NK-92 (cell line): ENCODE data around the gene VPS11.
"Not testable (repeated sequence)": the region's sequence is repeated elsewhere in the genome, so short reads cannot be mapped to it uniquely, and the experiment has no call there.

Source experiments
- DNase-seq: peaks from one replicate; lab custom pipeline; 2025; ENCODE audit not compliant: unreplicated experiment; lab: John Stamatoyannopoulos, UW

The VPS11 gene

GRCh38 chr11:119067371-119068222 lies at the start of gene VPS11:
Gene VPS11 (plus strand): TSS chr11:119067818. CDS start chr11:119067824, 6 bp downstream.
- peak; percentile 87 for DNase-seq

DNA sequence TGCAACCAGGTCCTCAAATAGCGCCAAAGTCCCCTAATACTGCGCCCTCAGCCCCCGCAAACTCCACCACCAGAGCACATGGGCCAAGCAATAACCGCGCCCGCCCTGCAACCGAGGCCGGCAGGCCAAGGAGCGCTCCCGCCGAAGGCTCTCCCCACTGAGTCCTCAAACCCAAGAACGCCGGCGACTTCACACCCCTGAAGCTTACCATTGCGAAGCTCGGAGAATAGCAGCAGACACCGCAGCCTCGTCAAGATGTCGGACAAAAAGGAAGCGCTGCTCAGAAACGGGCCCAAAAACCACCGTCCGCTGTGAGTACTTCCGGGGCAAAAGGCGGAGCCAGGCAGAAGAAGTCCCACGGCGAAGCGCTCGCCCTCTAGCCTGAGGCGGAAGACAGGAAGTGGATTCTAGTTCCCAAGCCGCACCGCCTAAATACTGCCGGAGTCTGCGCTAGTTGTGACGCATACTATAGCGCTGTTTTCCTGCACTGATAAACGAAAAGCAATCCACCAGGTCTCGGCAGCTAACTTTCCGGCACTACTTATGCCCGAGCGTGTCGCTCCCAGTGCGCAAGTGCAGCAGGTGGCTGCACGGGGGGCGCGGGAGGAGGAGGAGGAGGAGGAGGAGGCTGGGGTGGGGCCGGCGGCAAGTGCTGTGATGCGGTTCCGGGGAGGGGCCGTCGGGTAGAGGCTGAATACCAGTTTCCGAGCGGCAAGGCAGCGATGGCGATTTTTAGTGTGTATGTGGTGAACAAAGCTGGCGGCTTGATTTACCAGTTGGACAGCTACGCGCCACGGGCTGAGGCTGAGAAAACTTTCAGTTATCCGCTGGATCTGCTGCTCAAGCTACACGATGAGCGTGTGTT lies 49.3 kb upstream of the VPS11 start, which contains the start of the genes RPS25 and TRAPPC4:
Gene RPS25 (minus strand): TSS at position 270 of the 865 bp plus-strand sequence. CDS start 59 bp downstream, at position 211.
Gene TRAPPC4 (plus strand): TSS at position 693 of the 865 bp plus-strand sequence. CDS start 30 bp downstream, at position 723.
- DNase-seq: peak; percentile 88

GRCh38 chr11:119019996-119020395 lies 47.6 kb upstream of the VPS11 start:
- DNase-seq: no peak

DNA sequence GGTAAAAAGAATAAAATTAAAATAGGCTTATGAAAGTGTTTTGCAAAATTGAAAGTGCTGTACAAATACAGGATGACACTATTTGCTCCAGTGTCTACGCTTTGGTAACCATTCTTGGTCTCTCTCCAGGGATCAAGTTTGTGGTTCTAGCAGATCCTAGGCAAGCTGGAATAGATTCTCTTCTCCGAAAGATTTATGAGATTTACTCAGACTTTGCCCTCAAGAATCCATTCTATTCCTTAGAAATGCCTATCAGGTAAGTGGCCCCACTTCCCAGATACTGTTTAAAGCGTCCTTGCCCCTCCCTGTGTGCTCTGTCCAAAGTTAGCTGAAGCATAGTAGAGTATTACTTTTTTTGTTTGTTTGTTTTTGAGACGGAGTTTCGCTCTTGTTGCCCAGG lies 46.0 kb upstream of the VPS11 start:
- no peak for DNase-seq

DNA sequence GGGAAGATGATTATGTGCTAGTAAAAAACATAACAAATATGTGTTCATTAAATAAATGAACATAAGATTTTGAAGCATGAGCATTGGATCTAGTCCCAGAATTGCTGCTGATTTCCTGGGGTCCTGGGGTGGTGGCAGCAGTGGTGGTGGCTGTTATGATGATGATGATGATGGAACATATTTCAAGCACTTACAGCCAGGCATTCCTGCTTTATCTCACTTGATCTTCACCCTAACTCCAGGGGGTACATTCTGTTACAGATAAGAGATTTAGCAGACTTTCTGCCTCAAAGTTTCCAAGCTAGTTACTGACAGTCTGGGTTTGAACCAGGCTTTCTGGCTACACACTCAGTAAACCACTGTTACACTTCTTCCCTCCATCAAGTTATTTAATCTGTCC lies 43.9 kb upstream of the VPS11 start:
- DNase-seq: no peak

GRCh38 chr11:119024430-119025098 lies 43.1 kb upstream of the VPS11 start:
- no peak for DNase-seq

DNA sequence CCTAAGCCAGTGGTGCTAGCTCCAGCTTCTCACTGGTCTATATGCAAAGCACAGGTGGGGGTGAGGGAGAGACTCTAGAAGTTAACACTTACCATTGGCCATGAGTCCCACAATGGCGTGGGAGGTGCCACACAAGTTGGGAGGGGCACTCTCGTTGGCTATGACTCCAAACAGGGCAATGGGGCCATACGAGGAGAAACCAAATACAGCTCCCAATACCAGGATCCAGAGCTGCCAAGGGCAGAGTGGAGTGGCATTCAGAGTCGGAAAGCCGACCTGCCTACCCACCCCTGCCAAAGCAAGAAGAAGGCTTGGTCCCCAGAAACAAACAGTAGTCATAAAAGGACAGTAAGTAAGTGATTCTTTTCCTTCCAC lies 42.5 kb upstream of the VPS11 start:
- no peak for DNase-seq

DNA sequence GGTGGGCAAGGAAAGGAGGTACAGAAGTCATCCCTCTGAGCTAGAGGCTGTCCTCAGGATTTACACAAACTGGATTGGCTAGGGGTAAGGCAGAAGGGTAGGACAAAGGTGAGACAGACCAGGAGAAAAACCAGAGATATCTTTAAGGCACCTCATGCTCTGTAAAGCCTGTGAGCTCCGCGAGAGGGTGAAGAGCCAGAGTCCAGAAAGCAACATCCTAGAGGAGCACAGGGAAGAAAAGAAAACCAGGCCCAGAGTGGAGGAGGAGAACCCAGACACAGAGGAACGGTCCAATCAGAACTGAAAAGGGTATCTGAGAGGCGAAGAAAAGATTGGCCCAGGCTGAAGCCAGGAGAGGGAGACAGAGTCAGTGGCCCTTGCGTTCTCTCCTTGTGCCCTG lies 42.1 kb upstream of the VPS11 start:
- no peak for DNase-seq

GRCh38 chr11:119025978-119026766 lies 41.4 kb upstream of the VPS11 start:
- DNase-seq: no peak

GRCh38 chr11:119026970-119027369 lies 40.6 kb upstream of the VPS11 start:
- no peak for DNase-seq

- DNase-seq: no peak
These were observed 39.9 kb upstream of the VPS11 start for GRCh38 chr11:119027561-119028345.

- DNase-seq: no peak
These were observed 39.1 kb upstream of the VPS11 start for GRCh38 chr11:119028346-119029068.

- no peak for DNase-seq
These were observed 38.6 kb upstream of the VPS11 start for GRCh38 chr11:119029069-119029339.

- DNase-seq: no peak
These were observed 38.1 kb upstream of the VPS11 start for GRCh38 chr11:119029340-119030028.

DNA sequence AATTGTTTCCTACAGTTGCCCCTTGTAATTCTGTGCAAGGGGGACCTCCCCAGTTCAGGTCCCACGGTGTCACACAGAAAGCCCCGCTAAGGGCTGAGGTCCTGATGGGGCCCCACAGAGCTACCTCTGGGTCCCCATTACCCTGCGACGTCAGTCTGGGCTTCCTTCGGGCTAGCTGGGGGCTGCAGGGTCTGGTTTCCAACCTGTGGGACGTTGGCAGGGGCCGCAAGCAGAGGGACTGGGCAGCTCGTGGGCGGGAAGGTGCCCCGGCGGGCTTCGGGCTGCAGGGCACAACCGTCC lies 37.6 kb upstream of the VPS11 start:
- no peak for DNase-seq

- peak; percentile 83 for DNase-seq
These were observed 37.1 kb upstream of the VPS11 start, which contains the start of gene SLC37A4 for GRCh38 chr11:119030329-119031047. Gene SLC37A4 (minus strand): TSS chr11:119030877.

GRCh38 chr11:119031912-119032280 lies 35.7 kb upstream of the VPS11 start:
- DNase-seq: no peak

DNA sequence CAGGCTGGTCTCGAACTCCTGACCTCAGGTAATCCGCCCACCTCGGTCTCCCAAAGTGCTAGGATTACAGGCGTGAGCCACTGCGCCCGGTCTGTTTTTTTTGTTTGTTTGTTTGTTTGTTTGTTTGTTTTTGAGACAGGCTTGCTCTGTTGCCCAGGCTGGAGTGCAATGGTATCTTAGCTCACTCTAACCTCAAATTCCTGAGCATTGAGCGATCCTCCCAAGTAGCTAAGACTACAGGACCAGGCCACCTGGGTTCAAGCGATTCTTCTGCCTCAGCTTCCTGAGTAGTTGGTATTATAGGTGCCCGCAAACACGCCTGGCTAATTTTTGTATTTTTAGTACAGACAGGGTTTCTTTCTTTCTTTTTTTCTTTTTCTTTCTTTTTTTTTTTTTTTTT lies 34.2 kb upstream of the VPS11 start:
- not testable (repeated sequence) for DNase-seq
